Left ventricle myocardium superior (tissue), 1 donor: ENCODE results near the gene FAM234B. TPM values are rescaled to one million over a fixed set of nuclear protein-coding genes. Genes with fewer than 3 reads are reported as not detected.
"Not testable (repeated sequence)": the region's sequence is repeated elsewhere in the genome, so short reads cannot be mapped to it uniquely, and the experiment has no call there.

ENCODE experiments used
- ATAC-seq: fragments of 200-7000 bp; cut with Tn5 transposase; one replicate; pipeline ENCODE4 v1.9.1; 2020; ENCODE audit warnings: mild to moderate bottlenecking, moderate library complexity
- DNase-seq: peaks from one replicate; pipeline ENCODE4 v3.0.0-alpha.2; 2020
- intact Hi-C: fragments of 100-400 bp; cut with micrococcal nuclease; formaldehyde crosslinking; loops from one replicate; pipeline ENCODE4 v1.11.0; 2022
- total RNA-seq: library from RNA; stranded (reverse); fragmentation: NEBNext Ultra II Directional; extraction: Animal tissue kit (Norgen Biotek cat#: 25700); gene quantifications from one replicate; pipeline ENCODE4 v1.2.1, GENCODE V29; 2021
- donor health status: DM: no; HTN: yes; CAD: no; lungs with severe emphysema.

Gene FAM234B
- total RNA-seq, 1 donor from 2014 or later, result 1.8 TPM

GRCh38 chr12:13046964-13047363, 2.8 kb downstream of the FAM234B start:
- intact Hi-C loops, result no loop called here
- ATAC-seq (no peak), DNase-seq (no peak)

GRCh38 chr12:13049816-13050215, 5.6 kb downstream of the FAM234B start:
- intact Hi-C loops, result no loop called here
- DNase-seq (no peak), ATAC-seq (peak; percentile 38)

GRCh38 chr12:13052421-13052820, 8.2 kb downstream of the FAM234B start:
- ATAC-seq (no peak), DNase-seq (no peak)
- intact Hi-C loops, result no loop called here

GRCh38 chr12:13053617-13054016, 9.4 kb downstream of the FAM234B start:
- intact Hi-C loops, ATAC-seq, DNase-seq: not testable (repeated sequence)

GRCh38 chr12:13060581-13060980, 16.4 kb downstream of the FAM234B start:
- intact Hi-C loops, result no loop called here

GRCh38 chr12:13061377-13061776, 17.2 kb downstream of the FAM234B start:
- intact Hi-C loops, result no loop called here
- no peak for ATAC-seq
- no peak for DNase-seq

More at GRCh38 chr12:13060581-13060980, 16.4 kb downstream of the FAM234B start:
- no peak for DNase-seq
- no peak for ATAC-seq

GRCh38 chr12:13062669-13063068, 18.5 kb downstream of the FAM234B start:
- DNase-seq, result no peak
- ATAC-seq, result no peak
- intact Hi-C loops, result no loop called here

GRCh38 chr12:13066014-13066413, 21.8 kb downstream of the FAM234B start:
- ATAC-seq (no peak), DNase-seq (no peak)
- intact Hi-C loops, result no loop called here

- intact Hi-C loops, result no loop called here
- DNase-seq, result no peak
- ATAC-seq, result no peak
These were observed 22.3 kb downstream of the FAM234B start for GRCh38 chr12:13066459-13066858.

- no peak for DNase-seq
- no peak for ATAC-seq
- intact Hi-C loops, result no loop called here
These were observed 23.1 kb downstream of the FAM234B start for GRCh38 chr12:13067322-13067721.

- ATAC-seq (no peak), DNase-seq (no peak)
- intact Hi-C loops, result no loop called here
These were observed 25.2 kb downstream of the FAM234B start for GRCh38 chr12:13069380-13069779.

GRCh38 chr12:13071305-13072280, 27.4 kb downstream of the FAM234B start:
- ATAC-seq (no peak), DNase-seq (no peak)
- intact Hi-C loops, result no loop called here

GRCh38 chr12:13073173-13073572, 29.0 kb downstream of the FAM234B start:
- DNase-seq, result no peak
- no peak for ATAC-seq
- intact Hi-C loops, result no loop called here

GRCh38 chr12:13074396-13075117, 30.4 kb downstream of the FAM234B start:
- DNase-seq (no peak), ATAC-seq (no peak)
- intact Hi-C loops, result no loop called here

GRCh38 chr12:13075118-13075480, 30.9 kb downstream of the FAM234B start:
- ATAC-seq (no peak), DNase-seq (no peak)
- intact Hi-C loops, result no loop called here

GRCh38 chr12:13075786-13076570, 31.8 kb downstream of the FAM234B start:
- DNase-seq, result no peak
- no peak for ATAC-seq
- intact Hi-C loops, result no loop called here

GRCh38 chr12:13079440-13079906, 35.3 kb downstream of the FAM234B start:
- no peak for ATAC-seq
- intact Hi-C loops, result no loop called here
- no peak for DNase-seq

- no peak for DNase-seq
- ATAC-seq, result no peak
- intact Hi-C loops, result no loop called here
These were observed 36.1 kb downstream of the FAM234B start for GRCh38 chr12:13080266-13080665.

- intact Hi-C loops, result no loop called here
- ATAC-seq, result no peak
- no peak for DNase-seq
These were observed 38.7 kb downstream of the FAM234B start for GRCh38 chr12:13082861-13083260.
